ENCODE measurements around the gene ANKRD13B. TPM values are rescaled to one million over a fixed set of nuclear protein-coding genes. Genes with fewer than 3 reads are reported as not detected.
A peak's percentile ranks its signal among the peaks of the same experiment; 100 is the strongest.

ANKRD13B gene
- total and polyA plus RNA-seq, 8 donors: 1.8 to 12.3 (median 4.2) TPM; not detected in 1

DNA sequence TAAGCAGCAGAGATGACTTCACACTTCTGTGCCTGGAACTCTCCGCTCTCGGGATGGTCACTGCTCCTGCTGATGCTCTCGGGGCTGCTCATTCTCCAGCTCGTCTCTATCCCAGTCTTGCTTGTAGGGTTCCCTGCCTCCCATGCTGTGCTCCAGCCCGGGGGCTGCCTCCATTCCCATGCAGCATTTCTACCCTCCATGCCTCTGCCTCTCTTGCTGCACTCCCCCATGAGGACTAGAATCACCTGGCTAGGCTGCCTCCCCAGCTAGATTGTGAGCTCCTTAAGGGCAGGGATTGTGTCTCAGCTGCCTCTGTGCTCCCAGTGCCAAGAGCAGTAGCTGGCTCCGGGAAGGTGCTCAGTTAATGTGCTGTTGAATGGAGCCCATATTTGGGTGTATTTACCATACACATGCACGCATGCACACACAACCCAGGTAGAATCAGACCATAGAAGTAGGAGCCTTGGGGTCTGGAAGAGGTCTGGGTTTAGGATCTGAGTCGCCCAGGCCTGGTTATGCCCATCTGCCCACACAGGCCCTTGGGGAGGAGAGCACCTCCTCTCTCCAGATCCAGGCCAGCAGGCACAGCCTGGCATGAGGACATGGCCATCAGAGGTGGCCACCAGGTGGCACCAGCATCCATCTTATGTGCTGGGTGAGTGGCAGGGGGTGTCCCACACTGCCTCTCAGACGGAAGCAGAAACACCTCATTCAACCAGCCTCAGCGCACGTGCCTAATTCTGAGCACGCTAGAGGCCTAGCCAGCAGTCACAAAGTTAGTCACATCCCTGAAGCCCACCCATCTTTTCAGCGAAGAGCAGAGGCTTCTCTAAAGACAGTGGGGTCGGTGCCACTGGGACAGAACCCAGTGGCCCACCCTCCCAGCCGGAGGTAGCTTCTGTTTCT, 12.8 kb upstream of the ANKRD13B start:
- TF ChIP-seq POLR2AphosphoS5 (IDR thresholded peaks at IDR 0.05) (peak in 2 of 3 donors; percentile 48 to 86), EP300 (IDR thresholded peaks at IDR 0.05) (no peak), CTCF (IDR thresholded peaks at IDR 0.05) (peak in 5 of 7 experiments; percentile 73 to 93 (median 89))
- DNase-seq: peak; percentile 89 to 94
- Histone ChIP-seq H3K9me3 (no peaks in the 10 kb centered on the region), H3K36me3 (peaks cover 43 to 77% (median 75%) of the 10 kb centered on the region in 4 donors), H3K27ac (peak overlapping the region in 1 of 5 donors; percentile 30), H3K4me1 (peaks cover 0 to 37% (median 26%) of the 10 kb centered on the region in 4 donors), H3K4me3 (no peak overlapping the region), H3K27me3 (no peaks in the 10 kb centered on the region)
- 59 to 62% (median 60%) methylated on average over 13 to 15 of the region's 15 CpGs for WGBS, 5 donors
- intact Hi-C loops (cut with DNase I; ENCODE audit: low total_unique reads): no loop called here

- intact Hi-C loops (cut with DNase I; ENCODE audit: low total_unique reads): no loop called here
- Histone ChIP-seq H3K27me3 (no peaks in the 10 kb centered on the region), H3K4me3 (no peak overlapping the region), H3K9me3 (no peaks in the 10 kb centered on the region), H3K27ac (no peak overlapping the region), H3K4me1 (peaks cover 0 to 53% (median 32%) of the 10 kb centered on the region in 4 donors), H3K36me3 (peaks cover 29 to 61% (median 59%) of the 10 kb centered on the region in 4 donors)
- DNase-seq: peak in 1 of 2 donors; percentile 40
- 75 to 91% (median 77%) methylated on average over 13 to 20 of the region's 20 CpGs for WGBS, 5 donors
- TF ChIP-seq CTCF (IDR thresholded peaks at IDR 0.05): no peak
- TF ChIP-seq POLR2AphosphoS5 (IDR thresholded peaks at IDR 0.05): no peak
- TF ChIP-seq POLR2A (IDR thresholded peaks at IDR 0.05): no peak
- TF ChIP-seq EP300 (IDR thresholded peaks at IDR 0.05): no peak
These were observed 11.2 kb upstream of the ANKRD13B start for GRCh38 chr17:29581583-29582253.

- DNase-seq: peak in 1 of 2 donors; percentile 2
- Histone ChIP-seq H3K4me3 (no peak overlapping the region), H3K27ac (no peak overlapping the region), H3K9me3 (no peaks in the 10 kb centered on the region), H3K4me1 (peaks cover 6 to 57% (median 37%) of the 10 kb centered on the region in 4 donors), H3K27me3 (no peaks in the 10 kb centered on the region), H3K36me3 (peaks cover 25 to 55% (median 53%) of the 10 kb centered on the region in 4 donors)
- intact Hi-C loops (cut with DNase I; ENCODE audit: low total_unique reads): no loop called here
- TF ChIP-seq EP300 (IDR thresholded peaks at IDR 0.05) (no peak), CTCF (IDR thresholded peaks at IDR 0.05) (no peak)
- WGBS, 5 donors: 78 to 89% (median 84%) methylated on average over 8 to 10 of the region's 10 CpGs
These were observed 10.6 kb upstream of the ANKRD13B start for GRCh38 chr17:29582254-29582765.

DNA sequence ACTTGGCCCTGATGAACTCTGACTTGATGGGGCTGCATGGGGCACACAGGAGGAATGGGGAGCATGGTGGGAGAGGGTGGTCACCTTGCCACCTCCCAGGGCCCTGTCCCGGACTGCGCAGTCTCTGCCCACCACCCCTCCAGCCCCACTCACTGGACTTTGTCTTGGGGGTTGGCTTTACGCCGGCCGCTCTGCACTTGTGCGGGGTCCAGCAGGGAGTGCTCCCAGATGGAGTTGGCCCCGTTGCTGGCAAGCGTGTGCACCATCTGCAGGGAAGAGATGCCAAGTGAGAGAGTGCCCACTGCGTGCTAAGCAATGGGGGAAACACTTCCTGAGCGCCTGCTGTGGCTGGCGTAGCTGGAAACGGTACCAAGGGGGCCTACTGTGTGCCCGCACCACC, 10.2 kb upstream of the ANKRD13B start:
- TF ChIP-seq POLR2A (IDR thresholded peaks at IDR 0.05): no peak
- no peak for TF ChIP-seq POLR2AphosphoS5 (IDR thresholded peaks at IDR 0.05)
- Histone ChIP-seq H3K36me3 (peaks cover 21 to 50% (median 48%) of the 10 kb centered on the region in 4 donors), H3K4me1 (peaks cover 10 to 57% (median 38%) of the 10 kb centered on the region in 4 donors), H3K4me3 (no peak overlapping the region), H3K27ac (no peak overlapping the region), H3K9me3 (no peaks in the 10 kb centered on the region), H3K27me3 (no peaks in the 10 kb centered on the region)
- peak in 1 of 2 donors; percentile 15 for DNase-seq
- intact Hi-C loops (cut with DNase I; ENCODE audit: low total_unique reads): no loop called here
- WGBS, 5 donors: 89 to 99% (median 93%) methylated on average over 12 to 13 of the region's 13 CpGs

Measured in stomach (tissue), 9 donors.